ENCODE data around the gene RGS6. TPM values are rescaled to one million over a fixed set of nuclear protein-coding genes. Genes with fewer than 3 reads are reported as not detected.

RGS6 gene
- total and polyA plus RNA-seq, 7 donors: 0.79 to 8.0 (median 1.6) TPM; not detected in 2

- Histone ChIP-seq H3K4me3 (no peak overlapping the region), H3K27ac (no peak overlapping the region), H3K9me3 (peaks cover 0 to 12% (median 6%) of the 10 kb centered on the region in 4 donors), H3K36me3 (no peaks in the 10 kb centered on the region), H3K4me1 (no peaks in the 10 kb centered on the region), H3K27me3 (no peaks in the 10 kb centered on the region)
- no peak for TF ChIP-seq CTCF (IDR thresholded peaks at IDR 0.05)
- no peak for TF ChIP-seq POLR2AphosphoS5 (IDR thresholded peaks at IDR 0.05)
- DNase-seq: no peak
- 51 to 65% methylated on average over 4 of the region's 4 CpGs for WGBS, 2 donors
- intact Hi-C loops (cut with DNase I): no loop called here
Measured at GRCh38 chr14:71942904-71943694, 10.9 kb downstream of the RGS6 start.

- TF ChIP-seq POLR2A (IDR thresholded peaks at IDR 0.05): no peak
- no peak for TF ChIP-seq POLR2AphosphoS5 (IDR thresholded peaks at IDR 0.05)
- TF ChIP-seq CTCF (IDR thresholded peaks at IDR 0.05): no peak
- no peak for TF ChIP-seq EP300 (IDR thresholded peaks at IDR 0.05)
- Histone ChIP-seq H3K4me1 (no peaks in the 10 kb centered on the region), H3K27ac (no peak overlapping the region), H3K36me3 (no peaks in the 10 kb centered on the region), H3K9me3 (peaks cover 0 to 12% (median 6%) of the 10 kb centered on the region in 4 donors), H3K4me3 (no peak overlapping the region), H3K27me3 (no peaks in the 10 kb centered on the region)
- intact Hi-C loops (cut with DNase I): no loop called here
- WGBS, 2 donors: 34 to 47% methylated on average over 1 of the region's 1 CpG
- DNase-seq: no peak
Measured at GRCh38 chr14:71943695-71944018, 11.4 kb downstream of the RGS6 start.

- Histone ChIP-seq H3K36me3 (no peaks in the 10 kb centered on the region), H3K9me3 (no peaks in the 10 kb centered on the region), H3K4me1 (no peaks in the 10 kb centered on the region), H3K27ac (no peak overlapping the region), H3K4me3 (no peak overlapping the region), H3K27me3 (no peaks in the 10 kb centered on the region)
- WGBS, 2 donors: 40 to 73% methylated on average over 5 of the region's 5 CpGs
- intact Hi-C loops (cut with DNase I): no loop called here
- TF ChIP-seq EP300 (IDR thresholded peaks at IDR 0.05): no peak
- no peak for TF ChIP-seq CTCF (IDR thresholded peaks at IDR 0.05)
- no peak for TF ChIP-seq POLR2A (IDR thresholded peaks at IDR 0.05)
- no peak for TF ChIP-seq POLR2AphosphoS5 (IDR thresholded peaks at IDR 0.05)
- DNase-seq: no peak
Measured at GRCh38 chr14:71947947-71948500, 15.8 kb downstream of the RGS6 start.

GRCh38 chr14:71952381-71953363, 20.4 kb downstream of the RGS6 start:
- DNase-seq: no peak
- no peak for TF ChIP-seq CTCF (IDR thresholded peaks at IDR 0.05)
- no peak for TF ChIP-seq EP300 (IDR thresholded peaks at IDR 0.05)
- TF ChIP-seq POLR2A (IDR thresholded peaks at IDR 0.05): no peak
- TF ChIP-seq POLR2AphosphoS5 (IDR thresholded peaks at IDR 0.05): no peak
- WGBS, 2 donors: 85 to 90% methylated on average over 6 of the region's 6 CpGs

More at GRCh38 chr14:71952381-71953363, 20.4 kb downstream of the RGS6 start:
- no peak overlapping the region for H3K27ac ChIP-seq
- no peaks in the 10 kb centered on the region for H3K27me3 ChIP-seq
- H3K4me3 ChIP-seq: no peak overlapping the region
- H3K9me3 ChIP-seq: no peaks in the 10 kb centered on the region
- intact Hi-C loops (cut with DNase I): no loop called here
- no peaks in the 10 kb centered on the region for H3K36me3 ChIP-seq
- no peaks in the 10 kb centered on the region for H3K4me1 ChIP-seq
